Chondrocyte (in vitro differentiated cells): Measurements from ENCODE around the gene AFG1L. TPM values are rescaled to one million over a fixed set of nuclear protein-coding genes. Genes with fewer than 3 reads are reported as not detected.
"Not testable (repeated sequence)": the region's sequence is repeated elsewhere in the genome, so short reads cannot be mapped to it uniquely, and the experiment has no call there.

Experiments
- DNase-seq: peaks from one replicate; pipeline ENCODE4 v3.0.0; 2021; ENCODE audit warnings: mixed read lengths, low spot score
- H3K27ac Mint-ChIP-seq: one replicate; pipeline ENCODE4 v1.8.0; 2021; ENCODE audit warnings: mild to moderate bottlenecking, moderate library complexity, mixed read lengths; ENCODE audit not compliant: unreplicated experiment
- H3K27me3 Mint-ChIP-seq: 2 replicates; pipeline ENCODE4 v1.8.0; 2021; ENCODE audit warnings: low read depth, mixed read lengths
- H3K36me3 Mint-ChIP-seq: 2 replicates; pipeline ENCODE4 v1.8.0; 2021; ENCODE audit warnings: low read depth, mixed read lengths
- H3K4me1 Mint-ChIP-seq: 2 replicates; pipeline ENCODE4 v1.8.0; 2021; ENCODE audit warnings: low read depth, mild to moderate bottlenecking, mixed read lengths
- H3K4me3 Mint-ChIP-seq: one replicate; pipeline ENCODE4 v1.8.0; 2021; ENCODE audit warnings: mild to moderate bottlenecking, moderate library complexity, mixed read lengths; ENCODE audit not compliant: unreplicated experiment
- H3K9me3 Mint-ChIP-seq: 2 replicates; pipeline ENCODE4 v1.8.0; 2021; ENCODE audit warnings: low read depth, mixed read lengths
- total RNA-seq: library from RNA; stranded (reverse); gene quantifications from 3 replicates; pipeline ENCODE4 v1.2.1, GENCODE V29; 2021
- TF ChIP-seq, protein P1 (sequence below): fragments of 200-600 bp; sonication (generic); IDR thresholded peaks from 2 replicates; pipeline ENCODE4 v1.5.0; 2021; ENCODE audit warnings: antibody characterized with exemption, mild to moderate bottlenecking, moderate library complexity

Gene AFG1L
- total RNA-seq, 1 donor from 2014 or later = 5.9 TPM

DNA sequence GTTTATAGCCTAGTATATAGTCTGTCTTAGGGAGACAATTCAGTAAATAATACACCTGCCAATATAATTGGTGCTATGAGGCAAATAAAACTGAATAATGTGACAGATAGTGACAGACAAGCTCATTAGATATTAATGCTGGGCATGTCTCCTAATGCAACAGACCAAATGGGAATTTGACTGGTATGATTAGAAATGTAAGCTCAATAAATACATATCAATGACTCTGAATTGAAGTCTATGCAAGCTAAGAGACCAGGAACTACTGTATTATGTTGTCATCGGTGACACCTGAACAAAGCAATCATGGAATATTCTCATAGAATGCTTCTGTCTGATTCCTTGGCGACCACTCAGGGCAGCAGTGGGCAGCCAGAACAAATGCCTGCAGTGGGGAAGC is 31.5 kb upstream of the AFG1L start:
- H3K4me1 Mint-ChIP-seq = peaks cover 21% of the 10 kb centered on the region
- no peaks in the 10 kb centered on the region for H3K36me3 Mint-ChIP-seq
- no peak overlapping the region for H3K4me3 Mint-ChIP-seq
- no peaks in the 10 kb centered on the region for H3K27me3 Mint-ChIP-seq
- H3K9me3 Mint-ChIP-seq = no peaks in the 10 kb centered on the region
- H3K27ac Mint-ChIP-seq = no peak overlapping the region
- TF ChIP-seq, protein P1, sequence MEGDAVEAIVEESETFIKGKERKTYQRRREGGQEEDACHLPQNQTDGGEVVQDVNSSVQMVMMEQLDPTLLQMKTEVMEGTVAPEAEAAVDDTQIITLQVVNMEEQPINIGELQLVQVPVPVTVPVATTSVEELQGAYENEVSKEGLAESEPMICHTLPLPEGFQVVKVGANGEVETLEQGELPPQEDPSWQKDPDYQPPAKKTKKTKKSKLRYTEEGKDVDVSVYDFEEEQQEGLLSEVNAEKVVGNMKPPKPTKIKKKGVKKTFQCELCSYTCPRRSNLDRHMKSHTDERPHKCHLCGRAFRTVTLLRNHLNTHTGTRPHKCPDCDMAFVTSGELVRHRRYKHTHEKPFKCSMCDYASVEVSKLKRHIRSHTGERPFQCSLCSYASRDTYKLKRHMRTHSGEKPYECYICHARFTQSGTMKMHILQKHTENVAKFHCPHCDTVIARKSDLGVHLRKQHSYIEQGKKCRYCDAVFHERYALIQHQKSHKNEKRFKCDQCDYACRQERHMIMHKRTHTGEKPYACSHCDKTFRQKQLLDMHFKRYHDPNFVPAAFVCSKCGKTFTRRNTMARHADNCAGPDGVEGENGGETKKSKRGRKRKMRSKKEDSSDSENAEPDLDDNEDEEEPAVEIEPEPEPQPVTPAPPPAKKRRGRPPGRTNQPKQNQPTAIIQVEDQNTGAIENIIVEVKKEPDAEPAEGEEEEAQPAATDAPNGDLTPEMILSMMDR = no peak
- no peak for DNase-seq

DNA sequence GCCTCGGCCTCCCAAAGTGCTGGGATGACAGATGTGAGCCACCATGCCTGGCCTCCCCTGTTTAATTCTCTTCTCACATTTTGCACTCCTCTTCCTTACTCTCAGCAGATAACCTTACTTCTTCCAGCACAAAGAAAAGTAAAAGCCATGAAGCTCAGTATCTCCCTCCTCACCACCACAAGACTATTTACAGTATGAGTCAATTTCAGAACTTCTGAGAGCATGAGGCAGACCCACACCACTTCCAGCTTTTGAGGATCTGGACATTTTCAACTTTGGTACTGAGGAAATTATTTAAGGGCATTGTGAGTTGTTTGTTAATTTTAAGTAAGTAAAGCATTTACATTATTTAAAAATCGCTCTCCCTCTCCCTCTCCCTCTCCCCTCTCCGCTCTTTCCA is 26.0 kb upstream of the AFG1L start:
- TF ChIP-seq, protein P1 = no peak
- Mint-ChIP-seq H3K9me3 (no peaks in the 10 kb centered on the region), H3K4me3 (no peak overlapping the region), H3K27me3 (no peaks in the 10 kb centered on the region), H3K4me1 (no peaks in the 10 kb centered on the region), H3K36me3 (no peaks in the 10 kb centered on the region), H3K27ac (no peak overlapping the region)
- no peak for DNase-seq

DNA sequence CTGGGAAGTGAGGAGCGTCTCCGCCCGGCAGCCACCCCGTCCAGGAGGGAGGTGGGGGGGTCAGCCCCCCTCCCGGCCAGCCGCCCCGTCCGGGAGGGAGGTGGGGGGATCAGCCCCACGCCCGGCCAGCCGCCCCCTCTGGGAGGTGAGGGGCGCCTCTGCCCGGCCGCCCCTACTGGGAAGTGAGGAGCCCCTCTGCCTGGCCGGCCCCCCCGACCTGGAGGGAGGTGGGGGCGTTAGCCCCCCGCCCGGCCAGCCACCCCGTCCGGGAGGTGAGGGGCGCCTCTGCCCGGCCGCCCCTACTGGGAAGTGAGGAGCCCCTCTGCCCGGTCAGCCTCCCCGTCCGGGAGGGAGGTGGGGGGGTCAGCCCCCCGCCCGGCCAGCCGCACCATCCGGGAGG is 24.9 kb upstream of the AFG1L start:
- H3K9me3 Mint-ChIP-seq, H3K4me3 Mint-ChIP-seq, H3K36me3 Mint-ChIP-seq, H3K27ac Mint-ChIP-seq, H3K27me3 Mint-ChIP-seq, H3K4me1 Mint-ChIP-seq, DNase-seq: not testable (repeated sequence)

DNA sequence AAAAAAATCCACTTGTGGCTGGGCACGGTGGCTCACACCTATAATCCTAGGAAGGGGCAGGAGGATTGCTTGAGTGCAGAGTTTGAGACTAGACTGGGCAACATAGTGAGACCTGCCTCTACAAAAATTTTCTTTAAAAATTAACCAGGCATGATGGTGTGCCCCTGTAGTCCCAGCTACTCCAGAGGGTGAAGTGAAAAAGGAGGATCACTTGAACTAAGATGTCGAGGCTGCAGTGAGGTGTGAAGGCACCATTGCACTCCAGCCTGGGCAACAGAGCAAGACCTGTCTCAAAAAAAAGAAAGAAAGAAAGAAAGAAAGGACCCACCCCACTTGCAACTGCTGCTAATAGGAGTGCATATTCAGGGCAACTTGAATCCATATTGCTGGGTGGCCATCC is 20.3 kb upstream of the AFG1L start:
- no peaks in the 10 kb centered on the region for H3K36me3 Mint-ChIP-seq
- H3K27me3 Mint-ChIP-seq = no peaks in the 10 kb centered on the region
- no peak overlapping the region for H3K27ac Mint-ChIP-seq
- no peak for DNase-seq
- TF ChIP-seq, protein P1 = no peak
- H3K4me1 Mint-ChIP-seq = no peaks in the 10 kb centered on the region
- no peaks in the 10 kb centered on the region for H3K9me3 Mint-ChIP-seq
- H3K4me3 Mint-ChIP-seq = no peak overlapping the region

DNA sequence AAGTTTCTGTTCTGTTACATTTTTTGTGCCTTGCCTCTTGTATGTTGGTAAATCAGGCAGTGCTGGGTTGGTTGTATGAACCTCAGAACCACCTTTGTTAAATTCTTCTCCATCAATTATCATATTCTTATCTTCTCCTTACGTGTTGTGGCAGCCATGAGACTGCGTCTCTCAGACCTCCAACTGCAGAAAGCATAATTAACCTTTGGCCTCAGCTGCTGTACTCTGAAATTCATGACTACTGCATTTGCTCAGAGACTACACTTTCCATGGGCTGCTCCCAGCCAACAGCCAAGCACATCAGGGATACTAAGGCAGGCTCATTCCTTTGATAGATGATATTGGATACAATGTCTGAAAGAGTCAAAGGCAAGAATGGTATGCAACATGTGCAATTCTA is 18.9 kb upstream of the AFG1L start:
- no peak overlapping the region for H3K4me3 Mint-ChIP-seq
- no peak for DNase-seq
- no peaks in the 10 kb centered on the region for H3K36me3 Mint-ChIP-seq
- H3K9me3 Mint-ChIP-seq = no peaks in the 10 kb centered on the region
- no peaks in the 10 kb centered on the region for H3K27me3 Mint-ChIP-seq
- no peak overlapping the region for H3K27ac Mint-ChIP-seq
- TF ChIP-seq, protein P1 = no peak
- H3K4me1 Mint-ChIP-seq = no peaks in the 10 kb centered on the region

DNA sequence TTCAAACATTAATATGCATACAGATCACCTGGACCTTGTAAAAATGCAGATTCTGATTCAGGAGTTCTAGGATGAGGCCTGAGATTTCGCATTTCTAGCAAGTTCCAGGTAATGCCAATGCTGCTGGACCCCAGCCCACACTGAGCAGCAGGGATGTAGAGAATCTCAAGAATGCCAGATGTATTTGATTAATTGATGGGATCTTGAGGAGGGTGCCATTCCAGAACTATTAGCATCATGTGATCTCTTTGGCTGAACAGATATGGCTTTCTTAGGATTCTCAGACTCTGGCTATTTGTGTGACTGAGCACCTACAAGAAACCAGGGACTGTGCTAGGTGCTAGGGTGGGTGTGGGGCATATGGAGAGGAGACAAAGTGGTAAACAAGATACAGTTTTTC is 17.6 kb upstream of the AFG1L start:
- DNase-seq = no peak
- Mint-ChIP-seq H3K36me3 (no peaks in the 10 kb centered on the region), H3K4me1 (no peaks in the 10 kb centered on the region), H3K27me3 (no peaks in the 10 kb centered on the region), H3K4me3 (no peak overlapping the region), H3K27ac (no peak overlapping the region), H3K9me3 (no peaks in the 10 kb centered on the region)
- TF ChIP-seq, protein P1 = no peak
